Measurements from ENCODE around the gene BANF2. TPM values are rescaled to one million over a fixed set of nuclear protein-coding genes. Genes with fewer than 3 reads are reported as not detected.

The BANF2 gene
- polyA plus RNA-seq, 3 donors: not detected

GRCh38 chr20:17762243-17762872 is 62.6 kb downstream of the BANF2 start:
- Mint-ChIP-seq H3K4me3 (no peak overlapping the region), H3K9me3 (peaks cover 5 to 19% (median 14%) of the 10 kb centered on the region in 7 donors), H3K36me3 (no peaks in the 10 kb centered on the region), H3K4me1 (no peaks in the 10 kb centered on the region), H3K27ac (no peak overlapping the region), H3K27me3 (ENCODE audit: low read depth in 3 of 3) (peaks cover 0 to 5% (median 2%) of the 10 kb centered on the region in 3 donors)
- intact Hi-C loops (cut with micrococcal nuclease): no loop called here
- Histone ChIP-seq H3K4me1 (ENCODE audit: control insufficient read depth in 1 of 2, insufficient read depth in 2 of 2, low read length in 2 of 2) (no peaks in the 10 kb centered on the region), H3K9ac (ENCODE audit: insufficient read depth, low read length, poor library complexity, severe bottlenecking) (no peak overlapping the region), H3K27me3 (ENCODE audit: control insufficient read depth in 2 of 2, insufficient read depth in 2 of 2, low read length in 2 of 2) (no peaks in the 10 kb centered on the region), H3K4me2 (replicated peaks; ENCODE audit: extremely low read depth, low read length, poor library complexity, severe bottlenecking) (no peak overlapping the region), H4K20me1 (ENCODE audit: insufficient read depth, low read length) (no peaks in the 10 kb centered on the region), H3K79me2 (ENCODE audit: insufficient read depth, low read length) (no peaks in the 10 kb centered on the region), H3K36me3 (replicated peaks in 1 of 2; ENCODE audit: control insufficient read depth in 1 of 2, insufficient read depth in 2 of 2, low read length in 2 of 2) (no peaks in the 10 kb centered on the region), H3K27ac (ENCODE audit: low read depth in 1 of 2, low read length in 2 of 2) (no peak overlapping the region), H3K4me3 (replicated peaks in 1 of 3; ENCODE audit: low read depth in 2 of 3, low read length in 3 of 3) (no peak overlapping the region), H2AFZ (ENCODE audit: insufficient read depth, low read depth, low read length, poor library complexity, severe bottlenecking) (no peak overlapping the region), H3K9me3 (replicated peaks in 1 of 2; ENCODE audit: control insufficient read depth in 1 of 2, insufficient read depth in 1 of 2, low read length in 2 of 2) (peaks cover 0 to 13% of the 10 kb centered on the region in 2 donors)
- WGBS (ENCODE audit: insufficient coverage): 85% methylated on average over 3 of the region's 7 CpGs
- no peak for TF ChIP-seq CTCF (IDR thresholded peaks at IDR 0.05)
- no peak for DNase-seq

DNA sequence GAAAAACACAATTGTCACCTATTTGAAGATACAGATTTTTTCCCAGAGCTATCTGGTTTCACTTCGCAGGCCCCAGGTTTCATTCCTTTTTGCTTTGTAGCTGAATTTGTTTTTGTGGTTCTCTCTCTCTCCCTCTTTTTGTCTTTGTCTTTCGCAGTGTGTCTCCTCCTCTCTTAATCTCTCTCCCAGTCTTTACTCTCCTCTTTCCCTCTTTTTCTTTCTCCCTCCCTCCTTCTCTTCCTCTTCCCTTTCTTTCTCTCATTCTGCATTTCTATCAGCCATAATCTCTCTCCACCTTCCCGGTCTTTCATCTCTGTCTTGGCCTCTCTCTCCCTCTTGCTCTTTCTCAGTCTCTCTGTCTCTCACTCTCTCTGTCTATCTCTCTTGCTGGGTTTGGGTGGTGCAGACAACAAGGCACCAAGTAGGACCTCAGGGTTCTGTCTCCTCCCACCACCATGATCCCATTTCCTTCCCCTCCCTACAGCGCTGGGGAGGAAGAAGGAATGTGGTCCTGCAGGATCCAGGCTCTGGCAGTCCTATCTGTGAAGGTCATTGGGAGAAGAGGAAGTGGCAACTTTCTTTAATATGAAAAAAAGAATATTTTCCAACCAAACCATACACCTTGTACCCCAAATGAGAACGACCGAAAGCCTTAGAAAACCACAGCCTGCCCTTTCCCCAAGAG is 63.2 kb downstream of the BANF2 start:
- Mint-ChIP-seq H3K4me1 (no peaks in the 10 kb centered on the region), H3K9me3 (peaks cover 4 to 15% (median 13%) of the 10 kb centered on the region in 7 donors), H3K27me3 (ENCODE audit: low read depth in 3 of 3) (peaks cover 0 to 5% (median 2%) of the 10 kb centered on the region in 3 donors), H3K36me3 (no peaks in the 10 kb centered on the region), H3K4me3 (no peak overlapping the region), H3K27ac (no peak overlapping the region)
- H3K27ac ChIP-seq (ENCODE audit: low read depth in 1 of 2, low read length in 2 of 2): no peak overlapping the region
- no peak overlapping the region for H3K9ac ChIP-seq (ENCODE audit: insufficient read depth, low read length, poor library complexity, severe bottlenecking)
- H3K27me3 ChIP-seq (ENCODE audit: control insufficient read depth in 2 of 2, insufficient read depth in 2 of 2, low read length in 2 of 2): no peaks in the 10 kb centered on the region
- intact Hi-C loops (cut with micrococcal nuclease): no loop called here
- H3K4me3 ChIP-seq (replicated peaks in 1 of 3; ENCODE audit: low read depth in 2 of 3, low read length in 3 of 3): no peak overlapping the region
- H3K4me2 ChIP-seq (replicated peaks; ENCODE audit: extremely low read depth, low read length, poor library complexity, severe bottlenecking): no peak overlapping the region
- WGBS (ENCODE audit: insufficient coverage): 100% methylated on average over 1 of the region's 6 CpGs
- TF ChIP-seq CTCF (IDR thresholded peaks at IDR 0.05): no peak
- no peaks in the 10 kb centered on the region for H3K36me3 ChIP-seq (replicated peaks in 1 of 2; ENCODE audit: control insufficient read depth in 1 of 2, insufficient read depth in 2 of 2, low read length in 2 of 2)
- no peaks in the 10 kb centered on the region for H3K79me2 ChIP-seq (ENCODE audit: insufficient read depth, low read length)
- no peak for DNase-seq
- H3K9me3 ChIP-seq (replicated peaks in 1 of 2; ENCODE audit: control insufficient read depth in 1 of 2, insufficient read depth in 1 of 2, low read length in 2 of 2): peaks cover 0 to 12% of the 10 kb centered on the region in 2 donors
- no peak overlapping the region for H2AFZ ChIP-seq (ENCODE audit: insufficient read depth, low read depth, low read length, poor library complexity, severe bottlenecking)
- H3K4me1 ChIP-seq (ENCODE audit: control insufficient read depth in 1 of 2, insufficient read depth in 2 of 2, low read length in 2 of 2): no peaks in the 10 kb centered on the region
- H4K20me1 ChIP-seq (ENCODE audit: insufficient read depth, low read length): no peaks in the 10 kb centered on the region
